CD4-positive, alpha-beta T cell treated with Interleukin-6 at 100 ng/mL for 8 hours (primary cell): ENCODE measurements around the gene KHNYN.

Experiments used
- DNase-seq: peaks from one replicate; pipeline ENCODE4 v3.0.0-alpha.2; 2020; ENCODE audit warnings: mixed read lengths, low spot score

KHNYN gene

GRCh38 chr14:24401810-24402702 is 27.7 kb upstream of the KHNYN start:
- no peak for DNase-seq

GRCh38 chr14:24403294-24403998 is 26.3 kb upstream of the KHNYN start:
- DNase-seq, result no peak

- no peak for DNase-seq
These were observed 24.9 kb upstream of the KHNYN start for GRCh38 chr14:24404814-24405213.

- DNase-seq, result no peak
These were observed 23.3 kb upstream of the KHNYN start for GRCh38 chr14:24406416-24406815.

GRCh38 chr14:24407608-24408325 is 22.0 kb upstream of the KHNYN start:
- DNase-seq, result no peak

GRCh38 chr14:24408764-24409163 is 21.0 kb upstream of the KHNYN start:
- no peak for DNase-seq

- DNase-seq, result no peak
These were observed 20.6 kb upstream of the KHNYN start for GRCh38 chr14:24409192-24409591.

GRCh38 chr14:24409956-24410355 is 19.8 kb upstream of the KHNYN start:
- DNase-seq, result no peak

- peak; percentile 13 for DNase-seq
These were observed 18.0 kb upstream of the KHNYN start for GRCh38 chr14:24411443-24412389.

- DNase-seq, result no peak
These were observed 15.7 kb upstream of the KHNYN start for GRCh38 chr14:24414077-24414476.

GRCh38 chr14:24414732-24415420 is 14.9 kb upstream of the KHNYN start:
- no peak for DNase-seq

- DNase-seq, result no peak
These were observed 14.1 kb upstream of the KHNYN start for GRCh38 chr14:24415421-24416253.

- DNase-seq, result no peak
These were observed 13.4 kb upstream of the KHNYN start for GRCh38 chr14:24416254-24416931.

- DNase-seq, result no peak
These were observed 12.7 kb upstream of the KHNYN start for GRCh38 chr14:24416932-24417619.

GRCh38 chr14:24417832-24418491 is 11.8 kb upstream of the KHNYN start:
- no peak for DNase-seq

- DNase-seq, result no peak
These were observed 11.3 kb upstream of the KHNYN start for GRCh38 chr14:24418492-24418873.

GRCh38 chr14:24422261-24422660 is 7.5 kb upstream of the KHNYN start:
- no peak for DNase-seq
